SK-N-SH (cell line): ENCODE data around the gene NR3C1.

Source experiments
- MXI1 ChIP-seq: IDR thresholded peaks from 2 replicates; pipeline ENCODE4 v1.6.1; 2012; ENCODE audit warnings: mild to moderate bottlenecking, low read depth, low read length, improper control_type of control experiment
- SIN3A ChIP-seq: IDR thresholded peaks from 2 replicates; pipeline ENCODE4 v1.6.1; 2012; ENCODE audit warnings: low read depth, mild to moderate bottlenecking, low read length, moderate library complexity, borderline replicate concordance
- TCF12 ChIP-seq: IDR thresholded peaks from 2 replicates; pipeline ENCODE4 v1.4.0; 2012
- USF2 ChIP-seq: fragments of 150-350 bp; IDR thresholded peaks from 2 replicates; pipeline ENCODE4 v1.6.1; 2017; ENCODE audit warnings: antibody characterized with exemption, low read length, low read depth, borderline replicate concordance
- YY1 ChIP-seq: IDR thresholded peaks from 2 replicates; pipeline ENCODE4 v1.4.0; 2012; ENCODE audit warnings: low read depth, mild to moderate bottlenecking

GRCh38 chr5:143398451-143399237 lies 4.8 kb downstream of the NR3C1 start:
- TF ChIP-seq TCF12 = no peak
- no peak for TF ChIP-seq USF2
- no peak for TF ChIP-seq MXI1
- TF ChIP-seq SIN3A = no peak
- no peak for TF ChIP-seq YY1
